ENCODE results near the gene SIPA1.

Gene SIPA1, protein sequence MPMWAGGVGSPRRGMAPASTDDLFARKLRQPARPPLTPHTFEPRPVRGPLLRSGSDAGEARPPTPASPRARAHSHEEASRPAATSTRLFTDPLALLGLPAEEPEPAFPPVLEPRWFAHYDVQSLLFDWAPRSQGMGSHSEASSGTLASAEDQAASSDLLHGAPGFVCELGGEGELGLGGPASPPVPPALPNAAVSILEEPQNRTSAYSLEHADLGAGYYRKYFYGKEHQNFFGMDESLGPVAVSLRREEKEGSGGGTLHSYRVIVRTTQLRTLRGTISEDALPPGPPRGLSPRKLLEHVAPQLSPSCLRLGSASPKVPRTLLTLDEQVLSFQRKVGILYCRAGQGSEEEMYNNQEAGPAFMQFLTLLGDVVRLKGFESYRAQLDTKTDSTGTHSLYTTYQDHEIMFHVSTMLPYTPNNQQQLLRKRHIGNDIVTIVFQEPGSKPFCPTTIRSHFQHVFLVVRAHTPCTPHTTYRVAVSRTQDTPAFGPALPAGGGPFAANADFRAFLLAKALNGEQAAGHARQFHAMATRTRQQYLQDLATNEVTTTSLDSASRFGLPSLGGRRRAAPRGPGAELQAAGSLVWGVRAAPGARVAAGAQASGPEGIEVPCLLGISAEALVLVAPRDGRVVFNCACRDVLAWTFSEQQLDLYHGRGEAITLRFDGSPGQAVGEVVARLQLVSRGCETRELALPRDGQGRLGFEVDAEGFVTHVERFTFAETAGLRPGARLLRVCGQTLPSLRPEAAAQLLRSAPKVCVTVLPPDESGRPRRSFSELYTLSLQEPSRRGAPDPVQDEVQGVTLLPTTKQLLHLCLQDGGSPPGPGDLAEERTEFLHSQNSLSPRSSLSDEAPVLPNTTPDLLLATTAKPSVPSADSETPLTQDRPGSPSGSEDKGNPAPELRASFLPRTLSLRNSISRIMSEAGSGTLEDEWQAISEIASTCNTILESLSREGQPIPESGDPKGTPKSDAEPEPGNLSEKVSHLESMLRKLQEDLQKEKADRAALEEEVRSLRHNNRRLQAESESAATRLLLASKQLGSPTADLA

DNA sequence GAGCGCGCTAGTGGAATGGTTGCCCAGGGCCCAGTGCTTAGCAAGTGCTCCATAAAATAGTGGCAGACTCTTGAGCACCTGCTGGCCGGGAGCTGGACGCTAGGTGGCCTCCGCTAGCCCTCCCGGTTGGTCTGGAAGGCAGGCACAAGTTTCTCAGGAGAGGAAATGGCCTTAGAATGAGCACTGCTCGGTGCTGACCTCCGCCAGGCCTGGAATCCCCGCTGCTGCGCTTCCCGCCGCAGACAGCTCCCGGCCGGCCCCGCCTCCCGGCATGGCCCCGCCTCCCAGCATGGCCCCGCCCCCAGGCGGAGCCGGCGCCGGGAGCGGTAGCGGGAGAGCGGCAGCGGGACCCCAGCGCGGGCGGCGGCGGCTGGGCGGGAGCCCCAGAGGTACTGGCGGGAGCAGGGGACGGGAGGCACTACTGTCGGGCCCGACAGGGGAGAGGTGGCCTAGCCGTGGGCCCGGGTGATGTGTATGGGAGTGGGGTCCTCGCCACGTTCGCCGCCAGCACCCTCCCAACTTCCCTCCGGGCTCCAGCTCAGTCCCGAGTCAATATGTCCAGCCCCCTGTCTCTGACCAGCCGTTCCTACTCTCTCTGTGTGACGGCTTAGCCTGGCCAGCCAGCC, at the start of gene SIPA1:
SIPA1 (plus strand) TSS at position 308 of the 626 bp plus-strand sequence. CDS start 2,821 bp downstream, outside the sequence.
- DNase-seq = peak; percentile 44

DNA sequence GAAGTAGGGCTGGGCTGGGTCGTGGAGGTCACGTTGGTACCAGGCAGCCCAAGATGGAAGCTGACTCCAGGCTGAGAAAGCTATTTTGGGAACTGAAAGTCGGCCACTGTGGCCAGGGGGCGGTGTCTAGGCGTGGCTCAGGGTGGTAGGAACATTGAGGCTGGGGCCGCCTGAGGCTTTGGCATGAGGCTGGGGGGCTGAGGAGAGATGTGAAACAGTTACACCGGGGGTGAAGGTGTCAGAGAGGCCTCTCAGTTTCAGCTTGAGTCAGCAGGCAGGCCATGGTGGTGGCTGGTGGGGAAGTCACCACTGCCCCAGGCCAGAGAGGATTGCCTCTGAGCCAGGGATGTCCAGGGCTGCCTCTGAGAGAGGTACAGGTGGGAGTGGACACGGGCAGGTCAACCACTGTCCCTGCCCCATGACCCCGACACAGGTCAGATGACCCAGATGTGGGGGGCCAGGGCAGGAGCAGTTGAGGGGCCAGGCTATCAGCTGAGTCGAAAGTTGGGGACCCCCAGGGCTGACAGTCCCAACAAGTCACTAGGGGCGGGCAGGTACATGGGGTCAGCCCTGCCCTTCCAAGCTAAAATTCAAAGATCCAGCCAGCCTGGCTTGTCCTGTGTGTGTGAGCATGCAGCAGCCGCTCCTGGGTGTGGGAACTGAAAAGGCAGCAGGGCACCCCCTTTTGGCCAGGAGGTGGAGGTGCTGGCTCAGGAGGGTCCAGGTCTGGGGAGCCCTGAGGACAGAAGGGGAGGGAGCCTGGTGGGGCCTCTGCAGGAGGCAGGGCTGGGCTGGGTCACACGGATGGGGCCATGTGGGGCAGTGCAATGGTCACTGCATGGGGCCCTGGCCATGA, 49.5 kb upstream of the SIPA1 start:
- DNase-seq = no peak

DNA sequence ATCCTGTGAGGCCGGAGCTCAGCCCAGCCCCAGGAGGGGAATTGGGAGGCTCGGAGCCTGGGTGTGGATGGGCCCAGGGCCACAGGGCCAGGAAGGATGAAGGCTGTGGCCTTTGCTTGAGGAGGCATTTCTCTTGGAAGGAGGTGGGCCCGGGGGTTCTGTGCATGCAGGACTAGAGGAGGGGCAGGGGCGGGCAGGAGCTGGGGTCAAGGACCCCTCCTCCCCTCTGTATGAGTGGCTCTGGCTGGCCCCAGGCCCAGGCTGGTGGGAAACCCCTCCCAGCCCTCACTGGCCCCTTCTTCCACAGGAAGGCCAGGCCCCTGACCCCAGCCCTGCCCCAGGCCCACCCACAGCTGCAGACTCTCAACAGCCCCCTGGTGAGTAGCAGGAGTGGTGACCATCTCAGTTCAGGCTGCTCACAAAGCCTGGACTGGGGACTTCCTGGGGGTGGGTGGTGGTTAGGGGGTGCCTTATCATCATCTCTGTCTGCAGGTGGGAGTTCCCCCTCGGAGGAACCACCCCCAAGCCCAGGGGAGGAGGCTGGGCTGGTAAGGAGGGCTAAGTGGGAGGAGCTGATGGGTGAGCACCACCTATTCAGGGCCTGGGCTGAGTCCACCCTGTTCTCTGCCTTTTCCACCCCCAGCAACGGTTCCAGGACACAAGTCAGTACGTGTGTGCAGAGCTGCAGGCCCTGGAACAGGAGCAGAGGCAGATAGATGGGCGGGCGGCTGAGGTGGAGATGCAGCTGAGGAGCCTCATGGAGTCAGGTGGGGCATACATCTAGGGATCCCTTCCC, 48.3 kb upstream of the SIPA1 start:
- no peak for DNase-seq

DNA sequence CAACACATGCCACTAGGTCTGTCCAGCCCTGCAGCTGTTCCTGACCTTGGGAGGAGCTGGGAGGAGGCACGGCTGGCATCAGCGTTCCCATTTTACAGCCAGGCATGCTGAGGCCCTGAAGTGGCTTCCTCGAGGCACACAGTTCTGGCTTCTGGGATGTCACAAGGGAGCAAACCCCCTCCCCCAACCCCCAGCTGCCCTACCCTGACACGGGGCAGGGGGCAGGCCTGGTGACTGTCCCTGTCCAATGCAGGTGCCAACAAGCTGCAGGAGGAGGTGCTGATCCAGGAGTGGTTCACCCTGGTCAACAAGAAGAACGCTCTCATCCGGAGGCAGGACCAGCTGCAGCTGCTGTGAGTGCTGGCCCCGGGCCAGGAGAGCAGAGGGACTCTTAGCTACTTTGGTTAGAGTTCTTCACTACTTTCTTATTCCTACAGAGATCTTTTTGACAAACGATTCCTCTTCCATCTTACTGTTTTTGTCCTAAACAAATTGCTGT, 47.6 kb upstream of the SIPA1 start:
- peak; percentile 45 for DNase-seq

DNA sequence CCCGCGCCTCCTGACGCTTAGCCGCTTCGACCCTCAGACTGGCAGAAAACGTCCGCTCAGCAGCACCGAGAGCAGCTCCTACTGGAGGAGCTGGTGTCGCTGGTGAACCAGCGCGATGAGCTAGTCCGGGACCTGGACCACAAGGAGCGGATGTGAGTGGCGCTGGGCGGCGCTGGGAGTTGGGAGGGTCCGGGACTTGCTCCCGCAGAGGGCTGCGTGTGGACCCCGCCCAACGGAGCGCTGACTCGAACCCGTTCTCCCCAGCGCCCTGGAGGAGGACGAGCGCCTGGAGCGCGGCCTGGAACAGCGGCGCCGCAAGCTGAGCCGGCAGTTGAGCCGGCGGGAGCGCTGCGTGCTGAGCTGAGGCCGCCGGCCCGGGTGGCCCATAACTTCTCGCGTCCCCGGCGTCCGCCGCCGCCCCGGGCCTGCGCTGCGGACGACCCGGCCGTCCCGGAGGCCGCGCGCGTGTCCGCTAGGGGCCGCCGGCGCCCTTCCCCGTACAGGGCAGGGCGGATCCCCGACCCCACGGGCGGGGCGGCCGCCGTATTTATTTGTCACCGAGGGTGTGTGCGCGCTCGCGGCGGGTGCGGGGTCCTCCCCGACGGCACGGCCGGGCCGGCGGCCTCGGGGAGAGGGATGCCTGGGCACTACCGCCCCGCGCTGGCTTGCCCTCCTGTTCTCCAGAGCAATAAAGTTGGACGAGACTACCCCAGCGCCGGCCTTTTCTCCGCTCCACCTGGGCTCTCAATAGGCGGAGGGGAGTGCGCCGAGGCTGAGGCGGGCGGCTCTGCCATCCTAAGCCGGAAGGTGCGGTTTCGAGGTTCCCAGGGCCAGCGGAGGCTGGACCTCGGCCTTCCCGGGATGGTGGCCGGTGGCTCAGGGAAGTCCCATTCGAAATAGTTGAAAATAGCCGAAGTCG, 45.7 kb upstream of the SIPA1 start:
- no peak for DNase-seq

DNA sequence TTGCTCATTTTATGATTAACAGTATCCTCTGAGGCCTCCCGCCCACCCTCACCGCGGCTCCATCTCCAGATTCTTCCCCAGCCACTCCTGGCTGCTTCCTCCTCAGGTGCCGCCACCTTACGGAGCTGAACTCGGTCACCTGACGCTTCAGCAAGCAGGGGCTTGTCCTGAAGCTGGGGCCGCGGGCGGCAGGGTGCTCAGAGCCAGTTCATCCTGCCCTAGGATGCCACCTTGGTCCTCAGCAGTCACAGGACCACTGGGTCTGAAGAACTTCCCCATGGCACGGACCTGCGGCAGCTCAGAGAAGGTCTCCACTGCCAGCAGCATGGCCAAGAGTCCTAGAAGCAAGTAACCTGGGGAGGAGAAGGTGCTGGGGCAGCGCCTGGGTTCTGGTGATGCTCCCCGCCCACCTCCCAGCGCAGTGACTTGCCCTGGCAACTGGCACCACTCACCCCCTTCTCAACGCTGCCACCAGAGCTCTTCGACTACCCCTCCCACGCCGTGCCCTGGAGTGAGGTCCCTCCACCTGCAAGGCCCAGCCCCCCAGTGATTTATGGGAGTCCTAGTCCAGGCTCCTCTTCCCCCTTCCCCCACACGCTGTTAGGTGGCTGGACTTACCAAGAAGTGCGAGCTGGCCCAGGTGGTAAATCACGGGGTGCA, 44.9 kb upstream of the SIPA1 start:
- no peak for DNase-seq

DNA sequence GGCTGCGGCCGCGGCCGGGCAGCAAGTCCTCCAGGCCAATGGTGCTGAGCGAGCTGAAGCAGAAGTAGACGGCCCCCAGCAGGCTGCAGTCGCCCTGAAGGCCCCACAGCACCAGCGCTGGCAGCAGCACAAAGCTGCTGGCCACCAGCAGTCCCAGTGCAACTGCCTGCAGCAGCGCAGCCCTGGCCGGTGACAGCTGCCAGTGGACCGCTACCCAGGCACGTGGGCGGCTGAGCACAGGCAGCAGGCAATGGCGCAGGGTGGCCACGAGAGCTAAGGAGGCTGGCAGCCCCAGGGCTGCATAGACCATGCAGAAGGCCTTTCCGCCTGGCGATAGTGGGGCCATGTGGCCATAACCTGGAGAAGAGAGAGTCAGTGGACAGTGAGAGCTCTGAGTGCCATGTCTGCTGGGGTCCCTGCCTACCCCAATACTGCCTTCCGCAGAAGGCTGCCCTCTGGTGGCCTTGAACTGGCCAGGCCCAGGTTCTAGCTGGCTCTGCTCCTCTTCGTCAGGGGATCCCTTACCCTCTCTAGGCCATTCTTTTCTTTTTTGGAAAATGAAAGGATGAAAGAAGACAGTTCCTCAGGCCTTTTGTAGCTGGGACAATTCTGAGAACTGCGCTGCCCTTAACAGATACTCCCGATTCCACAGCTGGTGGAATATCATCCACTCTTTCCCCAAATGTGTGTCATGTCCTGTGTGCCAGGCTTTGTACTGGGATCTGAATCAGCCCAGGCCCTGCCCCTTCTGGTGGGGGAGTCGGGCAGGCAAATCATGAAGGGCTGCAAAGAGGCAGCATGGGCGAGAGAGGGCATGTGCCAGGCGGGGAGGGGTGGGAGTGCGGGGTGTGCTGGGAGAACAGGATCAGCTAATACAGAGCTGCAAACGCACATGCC, 44.1 kb upstream of the SIPA1 start:
- no peak for DNase-seq

DNA sequence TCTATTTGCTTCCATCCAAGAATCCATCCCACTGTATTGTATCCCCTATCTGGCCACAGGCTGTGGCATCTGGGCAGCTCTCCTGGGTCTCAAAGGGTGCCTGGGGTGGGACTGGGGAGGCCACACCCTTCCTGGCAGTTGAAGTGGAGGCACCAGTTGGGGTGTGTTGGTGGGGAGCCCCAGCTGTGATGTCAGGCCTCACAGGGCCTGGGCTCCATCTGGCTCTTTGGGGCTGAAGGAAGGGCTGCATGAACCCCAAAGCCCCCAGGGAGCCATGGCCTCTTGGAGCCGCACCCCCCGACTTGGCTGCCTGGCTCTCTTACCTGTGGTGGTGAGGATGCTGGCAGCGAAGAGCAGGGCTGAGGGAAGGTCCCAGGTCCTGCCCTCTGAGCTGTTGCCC, 42.8 kb upstream of the SIPA1 start:
- DNase-seq = no peak

DNA sequence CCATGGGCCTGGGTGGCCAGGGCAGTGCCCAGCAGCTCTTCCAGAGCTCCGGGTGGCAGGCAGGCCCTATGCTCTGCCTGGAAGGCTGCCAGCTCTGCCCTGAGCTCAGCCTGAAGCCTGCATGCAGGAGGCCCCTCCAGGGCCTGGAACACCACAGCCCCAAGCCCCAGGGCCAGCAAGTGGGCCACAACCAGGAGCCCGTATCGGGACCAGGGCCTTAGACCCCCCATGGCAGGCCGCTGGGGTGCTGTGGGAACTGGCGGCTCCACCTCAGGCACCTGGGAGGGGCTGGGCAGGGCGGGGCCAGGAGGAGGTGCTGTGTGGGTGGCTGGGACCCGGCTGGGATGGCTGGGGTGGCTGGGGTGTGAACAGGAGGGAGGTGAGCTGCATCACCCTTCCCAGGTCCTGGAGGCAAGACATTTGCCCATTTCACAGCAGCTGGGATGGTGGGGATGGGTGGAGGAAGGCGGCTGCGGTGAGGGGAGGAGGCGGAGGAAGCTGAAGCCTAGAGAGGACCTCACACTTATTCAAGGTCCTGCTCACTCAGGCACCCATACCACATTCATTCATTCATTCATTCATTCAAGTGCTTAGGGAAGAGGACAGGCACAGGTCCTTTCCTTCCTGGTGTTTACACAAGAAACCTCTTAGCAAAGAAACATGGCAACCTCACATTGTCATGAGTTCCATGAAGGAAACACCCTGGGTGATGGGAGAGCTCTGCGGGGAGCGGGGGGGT, 42.2 kb upstream of the SIPA1 start, which contains the start of gene KCNK7:
KCNK7 (minus strand) TSS at position 258 of the 739 bp plus-strand sequence; CDS start at position 230, 28 bp downstream.
- no peak for DNase-seq

DNA sequence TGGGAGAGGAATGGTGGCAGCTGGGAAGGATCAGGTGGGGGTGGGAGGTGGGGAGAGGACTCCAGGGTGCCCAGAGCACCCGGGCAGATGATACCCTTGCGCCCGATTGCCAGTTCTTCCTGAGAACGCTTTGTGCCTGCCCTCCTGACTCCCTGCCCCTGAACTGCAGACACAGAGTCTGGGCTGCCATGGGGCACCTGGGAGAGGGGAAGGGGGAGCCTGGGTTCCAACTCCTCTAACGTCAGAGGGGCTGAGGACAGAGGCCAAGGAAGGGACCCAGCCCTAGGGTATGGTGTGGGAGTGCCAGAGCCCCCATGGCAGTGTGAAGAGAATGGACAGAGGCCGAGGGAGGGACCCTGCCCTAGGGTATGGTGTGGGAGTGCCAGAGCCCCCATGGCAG, 41.4 kb upstream of the SIPA1 start:
- DNase-seq = no peak

DNA sequence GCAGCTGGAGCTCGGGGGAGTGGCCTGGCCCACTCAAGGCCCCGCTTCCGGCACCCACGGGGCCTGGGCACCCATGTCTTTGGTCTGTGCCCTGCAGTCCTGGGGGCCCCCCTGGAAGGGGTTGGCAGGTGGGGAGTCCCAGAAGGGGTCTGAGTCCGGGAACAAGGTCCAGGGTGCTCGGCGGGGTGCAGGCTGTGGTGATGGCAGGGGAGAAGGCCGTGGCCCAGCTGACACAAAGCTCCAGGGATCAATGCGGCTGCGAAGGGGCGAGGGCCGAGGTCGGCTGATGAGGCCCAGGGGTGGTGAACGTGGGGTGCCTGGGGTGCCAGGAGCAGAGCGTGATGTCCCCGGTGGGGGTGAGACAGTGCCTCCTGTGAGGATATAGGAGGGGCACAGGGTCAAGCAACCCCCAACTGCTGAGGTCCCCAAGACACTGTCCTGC, 39.6 kb upstream of the SIPA1 start:
- no peak for DNase-seq

DNA sequence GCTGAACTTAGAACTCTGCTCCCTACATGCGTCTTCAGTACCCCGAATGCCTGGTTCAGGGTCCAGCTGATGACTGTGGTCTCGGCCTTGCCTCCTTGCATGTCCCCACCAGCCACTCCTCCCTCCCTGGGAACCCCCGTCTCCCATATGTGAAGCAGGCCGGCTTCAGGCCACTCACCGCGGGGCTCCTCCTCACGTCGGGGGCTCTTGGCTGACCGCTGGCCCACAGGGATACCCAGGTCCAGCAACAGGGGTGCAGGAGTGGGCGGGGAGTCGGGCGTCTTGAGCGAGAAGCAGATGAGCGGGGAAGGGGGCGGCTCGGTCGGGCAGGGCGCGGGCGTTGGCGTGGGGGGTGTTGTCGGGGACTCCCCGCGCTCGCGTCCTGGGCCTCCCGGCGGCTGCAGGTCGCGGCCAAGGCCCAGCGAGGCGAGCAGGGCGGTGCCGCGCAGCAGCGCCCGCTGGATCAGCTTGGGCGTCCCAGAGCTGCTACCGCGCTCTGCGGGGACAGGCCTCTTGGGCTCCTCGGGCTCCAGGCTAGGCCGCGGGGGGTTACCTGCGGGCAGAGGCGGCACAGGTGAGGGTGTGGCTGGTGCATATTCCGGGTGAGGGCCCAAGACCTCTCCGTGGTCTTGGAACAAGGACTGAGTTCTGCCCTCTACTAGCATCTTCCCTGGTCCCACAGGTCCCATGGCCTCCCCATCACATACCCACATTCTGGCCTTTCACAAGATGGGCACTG, 38.5 kb upstream of the SIPA1 start:
- no peak for DNase-seq

DNA sequence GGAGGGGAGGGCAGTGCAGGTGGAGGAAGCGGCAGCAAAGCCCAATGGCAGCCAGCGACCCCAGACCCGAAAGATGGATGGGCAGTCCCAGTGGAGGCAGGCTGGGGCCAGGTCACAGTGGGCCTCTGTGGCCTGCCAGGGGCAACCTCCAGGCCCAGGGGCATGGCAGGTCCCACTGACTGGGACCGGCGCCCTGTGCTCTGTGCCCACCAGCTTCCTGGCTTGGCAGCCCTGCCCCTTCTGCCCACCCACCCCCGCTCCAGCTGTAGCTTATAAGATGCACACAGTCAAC, 38.0 kb upstream of the SIPA1 start:
- no peak for DNase-seq

DNA sequence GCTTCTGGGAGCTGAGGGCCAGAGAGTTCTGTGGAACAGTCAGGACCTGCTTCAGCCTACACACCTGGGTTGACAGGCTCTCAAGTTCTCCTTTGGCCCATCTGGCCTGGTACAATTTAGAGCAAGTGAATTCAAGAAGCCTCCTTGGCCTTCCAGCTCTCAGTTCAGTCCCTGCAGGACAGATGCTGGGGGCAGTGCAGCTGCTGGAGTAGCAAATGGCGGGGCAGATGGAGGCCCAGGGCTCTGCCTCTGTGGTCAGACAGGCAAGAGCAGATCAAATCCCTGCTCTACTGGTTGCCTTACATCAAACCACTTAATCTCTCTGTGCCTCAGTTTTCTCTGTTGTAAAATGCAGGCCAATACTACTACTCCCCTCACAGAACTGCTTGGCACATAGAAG, 33.6 kb upstream of the SIPA1 start:
- DNase-seq = no peak

DNA sequence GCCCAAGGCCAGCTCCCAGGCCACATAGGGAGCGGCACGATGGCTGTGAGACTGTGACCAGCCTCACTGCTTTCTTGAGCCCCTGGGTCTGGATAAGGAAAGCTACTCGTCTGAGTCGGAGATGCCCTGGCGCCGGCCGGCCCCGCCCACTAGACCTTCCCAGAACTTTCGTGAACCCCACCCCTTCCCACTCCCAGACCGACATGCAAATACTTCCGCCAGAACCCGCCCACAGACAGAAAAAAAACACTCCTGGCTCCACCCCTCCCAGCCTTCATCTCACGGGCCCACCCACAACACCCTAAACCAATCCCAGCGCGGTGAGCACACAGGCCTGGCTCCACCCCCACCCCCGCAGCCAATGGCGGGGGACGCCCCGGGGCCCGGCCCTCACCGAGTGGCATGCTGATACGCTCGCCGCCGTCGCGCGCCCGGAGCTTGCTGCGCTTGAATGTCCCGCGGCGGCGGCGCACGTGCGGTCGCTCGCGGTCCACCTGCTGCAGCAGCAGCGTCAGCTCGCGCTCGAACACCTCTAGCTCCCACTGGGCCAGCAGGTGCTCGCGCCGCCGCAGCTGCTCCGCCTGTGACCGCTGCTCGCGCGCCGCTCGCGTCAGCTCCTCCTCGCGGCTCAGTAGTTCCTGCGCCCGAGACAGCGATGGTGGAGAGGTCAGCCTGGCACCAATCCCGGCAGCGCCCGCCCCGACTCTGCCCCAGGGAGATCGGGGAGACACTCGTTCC, 30.9 kb upstream of the SIPA1 start:
- peak; percentile 66 for DNase-seq
